Trophoblast cell (in vitro differentiated cells and primary cell): Measurements from ENCODE around the gene NPR1.

Experiments used
- DNase-seq, 2 donors: peaks; one replicate each; pipeline ENCODE4 v3.0.0-alpha.2; 2016
- H2AFZ ChIP-seq: 2 replicates; pipeline ENCODE4 v1.6.1; 2013; ENCODE audit warnings: low read length, moderate library complexity, mild to moderate bottlenecking; ENCODE audit not compliant: insufficient read depth, poor library complexity
- H2AK5ac ChIP-seq: 2 replicates; pipeline ENCODE4 v1.6.1; 2013; ENCODE audit warnings: mild to moderate bottlenecking, low read length
- H2BK120ac ChIP-seq: 2 replicates; pipeline ENCODE4 v1.6.1; 2013; ENCODE audit warnings: low read length, mild to moderate bottlenecking, moderate library complexity; ENCODE audit not compliant: insufficient read depth, poor library complexity
- H2BK12ac ChIP-seq: 2 replicates; pipeline ENCODE4 v1.6.1; 2013; ENCODE audit warnings: mild to moderate bottlenecking, low read length, moderate library complexity
- H2BK5ac ChIP-seq: 2 replicates; pipeline ENCODE4 v1.6.1; 2013; ENCODE audit warnings: low read length, low read depth, moderate library complexity, mild to moderate bottlenecking; ENCODE audit not compliant: poor library complexity
- H3K14ac ChIP-seq: 2 replicates; pipeline ENCODE4 v1.6.1; 2013; ENCODE audit warnings: mild to moderate bottlenecking, low read length
- H3K18ac ChIP-seq: 2 replicates; pipeline ENCODE4 v1.6.1; 2013; ENCODE audit warnings: mild to moderate bottlenecking, low read length
- H3K23ac ChIP-seq: 2 replicates; pipeline ENCODE4 v1.6.1; 2013; ENCODE audit warnings: low read length
- H3K27ac ChIP-seq: 2 replicates; pipeline ENCODE4 v1.5.1; 2013; ENCODE audit warnings: low read depth, mild to moderate bottlenecking, inconsistent platforms, low read length, moderate library complexity
- H3K27me3 ChIP-seq: 2 replicates; pipeline ENCODE4 v1.6.1; 2013; ENCODE audit warnings: inconsistent platforms, mild to moderate bottlenecking, low read length, moderate library complexity; ENCODE audit not compliant: insufficient read depth
- H3K36me3 ChIP-seq, 2 experiments: 1 replicate in 1 of 2; 2 replicates in 1 of 2; pipeline ENCODE4 v1.6.1; 2013; ENCODE audit warnings: low read length in 2 of 2, mild to moderate bottlenecking in 2 of 2, moderate library complexity in 1 of 2; ENCODE audit not compliant: insufficient read depth in 2 of 2, control insufficient read depth in 1 of 2
- H3K4ac ChIP-seq: 2 replicates; pipeline ENCODE4 v1.6.1; 2013; ENCODE audit warnings: low read depth, mild to moderate bottlenecking, low read length, moderate library complexity
- H3K4me1 ChIP-seq, 2 experiments: 1 replicate in 1 of 2; 2 replicates in 1 of 2; pipeline ENCODE4 v1.6.1; 2013; ENCODE audit warnings: low read length in 2 of 2, mild to moderate bottlenecking in 2 of 2, moderate library complexity in 1 of 2; ENCODE audit not compliant: insufficient read depth in 2 of 2, control insufficient read depth in 1 of 2
- H3K4me2 ChIP-seq: 2 replicates; pipeline ENCODE4 v1.6.1; 2013; ENCODE audit warnings: inconsistent platforms, mild to moderate bottlenecking, low read length, moderate library complexity
- H3K4me3 ChIP-seq: 2 replicates; pipeline ENCODE4 v1.5.1; 2013; ENCODE audit warnings: mild to moderate bottlenecking, low read depth, low read length, inconsistent platforms
- H3K79me1 ChIP-seq: one replicate; pipeline ENCODE4 v1.6.1; 2013; ENCODE audit warnings: low read length
- H3K79me2 ChIP-seq: 2 replicates; pipeline ENCODE4 v1.6.1; 2013; ENCODE audit warnings: low read length, mild to moderate bottlenecking; ENCODE audit not compliant: control insufficient read depth, insufficient read depth, poor library complexity
- H3K9ac ChIP-seq: 2 replicates; pipeline ENCODE4 v1.6.1; 2013; ENCODE audit warnings: mild to moderate bottlenecking, low read length
- H3K9me3 ChIP-seq: 2 replicates; pipeline ENCODE4 v1.6.1; 2013; ENCODE audit warnings: low read depth, mild to moderate bottlenecking, control low read depth, inconsistent platforms, low read length; ENCODE audit not compliant: insufficient read depth
- H4K12ac ChIP-seq: 2 replicates; pipeline ENCODE4 v1.6.1; 2013; ENCODE audit warnings: low read depth, mild to moderate bottlenecking, low read length, moderate library complexity
- H4K8ac ChIP-seq: 2 replicates; pipeline ENCODE4 v1.6.1; 2013; ENCODE audit warnings: low read depth, mild to moderate bottlenecking, low read length, moderate library complexity
- H4K91ac ChIP-seq: one replicate; pipeline ENCODE4 v1.6.1; 2013; ENCODE audit warnings: low read depth, mild to moderate bottlenecking, low read length, moderate library complexity
- WGBS: extraction: QIAGEN DNeasy Blood & Tissue Kit; methylation state at CpG from one replicate; pipeline ENCODE4 v1.1.7; 2013; ENCODE audit warnings: missing lambda C conversion rate; ENCODE audit not compliant: insufficient read length, insufficient coverage; ENCODE audit errors: extremely low coverage; 5-methylcytosine and 5-hydroxymethylcytosine counted together

NPR1 gene

DNA sequence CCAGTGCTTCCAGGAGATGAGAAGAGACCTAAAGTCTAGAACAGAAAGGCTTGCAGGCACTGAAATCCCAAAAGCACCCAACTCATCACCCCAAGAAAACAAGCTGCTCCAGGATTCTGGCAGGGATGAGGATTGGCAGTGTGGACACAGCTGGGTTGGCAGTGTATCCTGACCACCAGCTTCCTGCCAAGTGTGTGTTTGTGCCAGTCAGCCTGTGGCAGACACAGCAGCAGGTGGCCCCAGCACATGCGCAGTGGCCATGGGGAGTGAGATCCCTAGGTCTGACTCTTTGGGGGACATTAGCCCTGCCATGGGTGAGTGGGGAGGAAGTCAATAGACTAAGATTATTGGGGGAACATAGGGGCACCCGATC lies 28.6 kb upstream of the NPR1 start:
- WGBS = no CpG with 5 or more reads among the region's 2 CpGs
- DNase-seq = no peak
- no peak overlapping the region for H4K12ac ChIP-seq

DNA sequence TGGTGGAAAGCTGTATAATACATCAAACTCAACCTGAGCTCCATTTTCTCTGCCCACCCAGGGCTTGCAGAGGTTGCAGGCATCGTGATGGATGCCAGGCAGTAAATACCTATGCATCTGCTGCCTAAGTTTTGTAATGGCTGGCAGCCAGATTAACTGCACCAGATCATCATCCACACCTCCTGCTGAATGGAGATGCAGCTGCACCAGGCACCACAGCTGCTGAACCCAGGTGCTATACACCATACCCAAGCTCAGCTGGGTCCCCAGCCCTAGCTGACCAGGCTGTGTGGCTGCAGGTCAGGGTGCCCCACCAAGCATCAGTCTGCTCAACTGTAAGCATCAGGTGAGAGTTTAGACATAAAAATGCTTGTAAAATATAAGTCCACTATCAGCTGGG lies 26.7 kb upstream of the NPR1 start:
- H2BK12ac ChIP-seq = no peak overlapping the region
- no peak overlapping the region for H4K8ac ChIP-seq
- H2BK5ac ChIP-seq = no peak overlapping the region
- H2BK120ac ChIP-seq = no peak overlapping the region
- H3K27me3 ChIP-seq = no peaks in the 10 kb centered on the region
- no peak overlapping the region for H2AFZ ChIP-seq
- H3K79me2 ChIP-seq = no peaks in the 10 kb centered on the region
- WGBS = no CpG with 5 or more reads among the region's 1 CpG
- peaks cover 0 to 4% of the 10 kb centered on the region in 2 experiments for H3K4me1 ChIP-seq
- H3K9ac ChIP-seq = no peak overlapping the region
- no peak overlapping the region for H4K12ac ChIP-seq
- no peak overlapping the region for H4K91ac ChIP-seq
- H3K27ac ChIP-seq = no peak overlapping the region
- H3K23ac ChIP-seq = no peak overlapping the region
- H3K9me3 ChIP-seq = peaks cover 1% of the 10 kb centered on the region
- H3K4ac ChIP-seq = no peak overlapping the region
- no peak overlapping the region for H3K14ac ChIP-seq
- H3K4me2 ChIP-seq = no peak overlapping the region
- DNase-seq = no peak
- no peak overlapping the region for H2AK5ac ChIP-seq
- no peak overlapping the region for H3K4me3 ChIP-seq
- H3K18ac ChIP-seq = no peak overlapping the region
- no peaks in the 10 kb centered on the region for H3K36me3 ChIP-seq
- no peaks in the 10 kb centered on the region for H3K79me1 ChIP-seq

More for the DNA sequence above, 28.6 kb upstream of the NPR1 start:
- Histone ChIP-seq H3K79me2 (no peaks in the 10 kb centered on the region), H3K36me3 (peaks cover 7 to 16% of the 10 kb centered on the region in 2 experiments), H3K14ac (no peak overlapping the region), H4K91ac (no peak overlapping the region), H4K8ac (no peak overlapping the region), H2BK5ac (no peak overlapping the region), H3K9me3 (peaks cover 1% of the 10 kb centered on the region), H2AK5ac (no peak overlapping the region), H3K18ac (no peak overlapping the region), H2BK120ac (no peak overlapping the region), H2AFZ (no peak overlapping the region), H3K4me2 (no peak overlapping the region), H3K27me3 (no peaks in the 10 kb centered on the region), H3K4me1 (peaks cover 0 to 4% of the 10 kb centered on the region in 2 experiments), H3K27ac (no peak overlapping the region), H3K79me1 (no peaks in the 10 kb centered on the region), H3K23ac (no peak overlapping the region), H3K9ac (no peak overlapping the region), H2BK12ac (no peak overlapping the region), H3K4ac (no peak overlapping the region), H3K4me3 (no peak overlapping the region)

DNA sequence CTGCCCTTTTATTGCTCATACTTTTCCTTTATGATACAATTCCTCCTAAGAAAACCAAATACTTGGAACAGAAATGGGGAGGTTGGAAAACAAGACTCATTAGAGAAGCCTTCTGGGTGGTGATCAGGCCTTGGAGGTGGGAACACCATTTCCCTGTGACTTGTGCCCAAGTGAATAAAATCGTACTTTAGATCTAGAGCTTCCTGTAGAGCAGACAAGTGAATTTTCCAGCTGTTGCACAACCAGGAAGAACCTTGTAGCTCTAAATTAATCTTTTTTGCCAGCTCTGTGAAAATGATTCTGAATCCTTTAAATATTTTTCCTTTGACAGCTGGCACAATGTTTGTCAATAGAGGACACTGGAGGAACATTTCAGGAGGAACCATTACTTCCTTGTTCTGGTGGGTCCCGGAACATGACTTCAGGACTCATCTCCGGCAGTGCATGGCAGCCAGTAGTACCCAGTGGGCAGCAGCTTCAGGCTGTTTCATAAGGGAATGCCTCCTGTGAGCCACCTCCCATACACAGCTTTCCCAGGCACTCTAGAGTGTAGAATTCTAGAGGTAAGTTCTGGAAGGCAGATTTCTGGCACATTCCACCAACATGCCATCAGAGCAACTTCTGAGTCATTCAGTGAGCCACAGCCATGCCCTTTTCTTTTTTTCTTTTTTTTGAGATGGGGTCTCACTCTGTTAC lies 25.5 kb upstream of the NPR1 start:
- H3K4me2 ChIP-seq = no peak overlapping the region
- H2BK5ac ChIP-seq = no peak overlapping the region
- H3K4me1 ChIP-seq = peaks cover 0 to 3% of the 10 kb centered on the region in 2 experiments
- no peak overlapping the region for H2BK120ac ChIP-seq
- no peak overlapping the region for H4K91ac ChIP-seq
- peak; percentile 46 to 72 for DNase-seq
- no peak overlapping the region for H2AFZ ChIP-seq
- H3K23ac ChIP-seq = no peak overlapping the region
- no peak overlapping the region for H3K9ac ChIP-seq
- H3K27ac ChIP-seq = no peak overlapping the region
- no peak overlapping the region for H4K12ac ChIP-seq
- no peak overlapping the region for H4K8ac ChIP-seq
- no peak overlapping the region for H3K14ac ChIP-seq
- no peak overlapping the region for H3K4ac ChIP-seq
- no peak overlapping the region for H2BK12ac ChIP-seq
- WGBS = no CpG with 5 or more reads among the region's 3 CpGs
- H3K4me3 ChIP-seq = no peak overlapping the region
- H2AK5ac ChIP-seq = no peak overlapping the region
- no peaks in the 10 kb centered on the region for H3K79me1 ChIP-seq
- H3K27me3 ChIP-seq = no peaks in the 10 kb centered on the region
- no peak overlapping the region for H3K18ac ChIP-seq
- no peaks in the 10 kb centered on the region for H3K79me2 ChIP-seq
- peaks cover 1% of the 10 kb centered on the region for H3K9me3 ChIP-seq
- H3K36me3 ChIP-seq = no peaks in the 10 kb centered on the region

DNA sequence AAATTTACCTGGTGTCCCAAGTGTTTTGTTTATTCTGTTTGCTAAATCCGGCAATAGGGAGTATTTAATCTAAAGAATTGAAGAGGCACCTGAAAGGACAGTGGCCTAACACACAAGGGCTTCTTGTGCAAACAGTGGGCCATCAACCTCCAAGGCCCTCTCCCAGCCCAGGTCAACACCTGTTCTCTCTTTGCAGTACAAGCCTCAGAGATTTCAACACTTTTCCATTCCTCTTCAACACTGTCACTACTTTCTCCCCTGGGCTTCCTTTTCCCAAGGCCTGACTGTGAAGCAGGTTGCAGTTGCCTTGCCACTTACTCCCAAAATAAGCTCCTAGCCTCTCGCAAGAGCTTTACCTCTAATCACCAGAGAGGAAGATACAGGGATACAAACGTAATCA lies 23.2 kb upstream of the NPR1 start:
- no peak overlapping the region for H4K8ac ChIP-seq
- H3K27ac ChIP-seq = no peak overlapping the region
- H2BK5ac ChIP-seq = no peak overlapping the region
- H3K23ac ChIP-seq = no peak overlapping the region
- no peak overlapping the region for H2BK12ac ChIP-seq
- H3K27me3 ChIP-seq = no peaks in the 10 kb centered on the region
- H2BK120ac ChIP-seq = no peak overlapping the region
- H4K12ac ChIP-seq = no peak overlapping the region
- no peak overlapping the region for H3K9ac ChIP-seq
- H3K36me3 ChIP-seq = peaks cover 2 to 3% of the 10 kb centered on the region in 2 experiments
- no peak overlapping the region for H4K91ac ChIP-seq
- WGBS = no CpG with 5 or more reads among the region's 3 CpGs
- peaks cover 3% of the 10 kb centered on the region for H3K79me1 ChIP-seq
- no peak overlapping the region for H3K18ac ChIP-seq
- H2AK5ac ChIP-seq = no peak overlapping the region
- peaks cover 3% of the 10 kb centered on the region for H3K79me2 ChIP-seq
- no peak overlapping the region for H3K4me3 ChIP-seq
- DNase-seq = peak; percentile 64 to 80
- peaks cover 1% of the 10 kb centered on the region for H3K9me3 ChIP-seq
- no peak overlapping the region for H3K14ac ChIP-seq
- H2AFZ ChIP-seq = no peak overlapping the region
- H3K4ac ChIP-seq = no peak overlapping the region
- H3K4me2 ChIP-seq = no peak overlapping the region
- H3K4me1 ChIP-seq = peaks cover 3 to 4% of the 10 kb centered on the region in 2 experiments
